Lower leg skin (tissue), 4 donors: ENCODE data around the gene UBTF. TPM values are rescaled to one million over a fixed set of nuclear protein-coding genes. Genes with fewer than 3 reads are reported as not detected.

Source experiments
- DNase-seq, 2 donors: peaks; one replicate each; pipeline ENCODE4 v3.0.0-alpha.2; 2019; ENCODE audit warnings: low spot score in 2 of 2
- H3K4me3 ChIP-seq: fragments of 200-600 bp; sonication (generic); 2 replicates; pipeline ENCODE4 v1.5.1; 2017; ENCODE audit warnings: mild to moderate bottlenecking, low read depth; ENCODE audit not compliant: poor library complexity, severe bottlenecking
- POLR2A ChIP-seq, 2 donors: fragments of 450-650 bp; IDR thresholded peaks; one replicate each; pipeline ENCODE4 v1.6.1; 2016 to 2017; ENCODE audit warnings: antibody characterized with exemption in 2 of 2, mild to moderate bottlenecking in 1 of 2, moderate library complexity in 1 of 2
- WGBS, 2 donors: methylation state at CpG; one replicate each; pipeline ENCODE4 v1.1.5; 2018; 5-methylcytosine and 5-hydroxymethylcytosine counted together
- intact Hi-C: fragments of 100-400 bp; cut with DNase I; formaldehyde crosslinking; loops from one replicate; pipeline ENCODE4 v1.15.0; 2023; ENCODE audit warnings: low total_unique reads
- total RNA-seq, 4 donors: library from RNA; depleted of rRNA; stranded (reverse); fragments of >200 nt; gene quantifications; one replicate each; pipeline ENCODE4 v1.1.0, GENCODE V29; 2016
- TF ChIP-seq, protein P1 (sequence below), 3 donors: fragments of 450-650 bp; IDR thresholded peaks; one replicate each; pipeline ENCODE4 v1.5.1; 2016; ENCODE audit warnings: antibody characterized with exemption in 3 of 3, mild to moderate bottlenecking in 3 of 3, moderate library complexity in 2 of 3

UBTF gene
- total RNA-seq, 4 donors from 2014 or later: 62.4 to 70.8 (median 65.7) TPM

- DNase-seq: peak; percentile 77 to 97
- 1% methylated on average over 32 to 43 of the region's 89 CpGs for WGBS, 2 donors
- intact Hi-C loops: loop anchor here (1.0 to 5.0 kb wide), 2 partner anchors 104 to 144 kb away; partner anchors contain the start of gene SLC25A39
Measured at GRCh38 chr17:44218344-44219107, 949 bp downstream of the UBTF start.

GRCh38 chr17:44217738-44218343 is 1.6 kb downstream of the UBTF start:
- peak in 1 of 2 donors; percentile 89 for DNase-seq
- WGBS, 2 donors: 4 to 6% methylated on average over 10 of the region's 10 CpGs
- TF ChIP-seq, protein P1, sequence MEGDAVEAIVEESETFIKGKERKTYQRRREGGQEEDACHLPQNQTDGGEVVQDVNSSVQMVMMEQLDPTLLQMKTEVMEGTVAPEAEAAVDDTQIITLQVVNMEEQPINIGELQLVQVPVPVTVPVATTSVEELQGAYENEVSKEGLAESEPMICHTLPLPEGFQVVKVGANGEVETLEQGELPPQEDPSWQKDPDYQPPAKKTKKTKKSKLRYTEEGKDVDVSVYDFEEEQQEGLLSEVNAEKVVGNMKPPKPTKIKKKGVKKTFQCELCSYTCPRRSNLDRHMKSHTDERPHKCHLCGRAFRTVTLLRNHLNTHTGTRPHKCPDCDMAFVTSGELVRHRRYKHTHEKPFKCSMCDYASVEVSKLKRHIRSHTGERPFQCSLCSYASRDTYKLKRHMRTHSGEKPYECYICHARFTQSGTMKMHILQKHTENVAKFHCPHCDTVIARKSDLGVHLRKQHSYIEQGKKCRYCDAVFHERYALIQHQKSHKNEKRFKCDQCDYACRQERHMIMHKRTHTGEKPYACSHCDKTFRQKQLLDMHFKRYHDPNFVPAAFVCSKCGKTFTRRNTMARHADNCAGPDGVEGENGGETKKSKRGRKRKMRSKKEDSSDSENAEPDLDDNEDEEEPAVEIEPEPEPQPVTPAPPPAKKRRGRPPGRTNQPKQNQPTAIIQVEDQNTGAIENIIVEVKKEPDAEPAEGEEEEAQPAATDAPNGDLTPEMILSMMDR (IDR thresholded peaks at IDR 0.05): no peak
- TF ChIP-seq POLR2A (IDR thresholded peaks at IDR 0.05): no peak
- intact Hi-C loops: loop anchor here (5.0 kb wide), 1 partner anchor 104 kb away; the partner anchor contains the start of gene SLC25A39
- H3K4me3 ChIP-seq: no peak overlapping the region

More at GRCh38 chr17:44218344-44219107, 949 bp downstream of the UBTF start:
- peak in 1 of 2 donors; percentile 59 for TF ChIP-seq POLR2A (IDR thresholded peaks at IDR 0.05)
- TF ChIP-seq, protein P1 (IDR thresholded peaks at IDR 0.05): peak in 1 of 3 donors; percentile 13
- H3K4me3 ChIP-seq: peak overlapping the region; percentile 92

DNA sequence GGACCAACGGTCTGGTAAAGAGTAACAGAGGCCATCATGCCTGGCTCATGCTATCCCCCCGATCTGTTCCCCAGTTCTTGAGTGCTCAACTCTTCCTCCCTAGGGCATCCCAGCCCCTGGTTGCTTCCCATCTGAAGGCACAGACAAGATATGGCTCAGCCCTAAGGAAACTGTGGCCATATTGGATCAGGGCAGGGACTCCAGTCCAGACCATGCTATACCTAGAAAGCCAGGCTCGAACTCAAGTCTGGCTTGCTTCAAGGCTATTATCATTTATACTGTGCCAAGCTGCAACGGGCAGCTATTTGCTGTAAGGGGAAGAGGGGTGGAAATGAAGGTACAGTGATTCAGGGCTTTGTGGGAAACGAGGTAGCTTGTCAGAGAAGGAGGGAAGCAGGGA is 2.8 kb downstream of the UBTF start:
- H3K4me3 ChIP-seq: no peak overlapping the region
- TF ChIP-seq POLR2A (IDR thresholded peaks at IDR 0.05): no peak
- TF ChIP-seq, protein P1 (IDR thresholded peaks at IDR 0.05): no peak
- no peak for DNase-seq
- intact Hi-C loops: loop anchor here (5.0 kb wide), 1 partner anchor 106 kb away; the partner anchor contains the start of gene SLC25A39
- 58 to 71% methylated on average over 5 of the region's 5 CpGs for WGBS, 2 donors

DNA sequence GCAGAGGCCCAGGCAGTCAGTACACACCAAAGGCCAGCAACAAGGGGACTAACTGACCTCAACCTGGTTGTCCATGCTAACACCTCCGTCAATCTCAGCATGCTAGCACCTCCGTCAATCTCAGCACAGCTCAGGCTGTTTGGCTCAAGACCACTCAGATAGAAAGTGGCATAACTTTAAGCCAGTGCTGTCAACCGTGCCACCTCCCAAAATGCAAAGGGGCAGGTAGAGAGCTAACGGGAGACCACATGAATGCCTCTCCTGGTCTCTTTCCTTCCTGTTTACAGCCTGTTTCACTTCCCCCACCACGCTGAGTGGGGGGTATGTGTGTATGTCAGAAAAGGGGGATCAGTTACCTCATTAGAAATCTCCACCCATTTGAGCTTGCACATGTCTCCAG is 3.3 kb downstream of the UBTF start:
- 68 to 79% methylated on average over 5 of the region's 5 CpGs for WGBS, 2 donors
- no peak for TF ChIP-seq POLR2A (IDR thresholded peaks at IDR 0.05)
- TF ChIP-seq, protein P1 (IDR thresholded peaks at IDR 0.05): no peak
- H3K4me3 ChIP-seq: no peak overlapping the region
- no peak for DNase-seq
- intact Hi-C loops: loop anchor here (5.0 kb wide), 1 partner anchor 106 kb away; the partner anchor contains the start of gene SLC25A39

DNA sequence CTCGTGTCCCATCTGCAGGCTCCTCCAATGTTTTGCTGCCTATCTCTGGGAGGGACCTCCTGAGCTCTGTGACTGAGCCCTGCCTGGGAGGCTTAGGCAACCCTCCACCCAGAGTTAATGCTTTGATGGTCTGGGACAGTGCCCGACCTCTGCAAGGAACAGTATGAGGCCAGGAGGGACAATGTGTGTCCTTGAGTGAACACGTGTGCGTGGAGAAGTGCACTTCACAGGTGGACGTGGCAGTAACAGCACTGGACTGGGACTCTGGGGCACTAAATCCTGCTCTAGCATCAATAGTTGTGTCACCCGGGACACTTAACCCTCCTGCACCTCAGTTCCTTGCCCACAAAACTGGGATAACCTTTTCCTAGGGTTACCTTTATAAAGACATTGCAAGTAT is 4.6 kb downstream of the UBTF start:
- intact Hi-C loops: loop anchor here (5.0 kb wide), 1 partner anchor 107 kb away; the partner anchor contains the start of gene SLC25A39
- no peak overlapping the region for H3K4me3 ChIP-seq
- TF ChIP-seq, protein P1 (IDR thresholded peaks at IDR 0.05): no peak
- TF ChIP-seq POLR2A (IDR thresholded peaks at IDR 0.05): no peak
- DNase-seq: no peak
- WGBS, 2 donors: 91 to 94% methylated on average over 6 of the region's 6 CpGs
